PC-3 (cell line): ENCODE data around the gene USF2. TPM values are rescaled to one million over a fixed set of nuclear protein-coding genes. Genes with fewer than 3 reads are reported as not detected.

ENCODE experiments used
- ATAC-seq: fragments of 200-7000 bp; cut with Tn5 transposase; 2 replicates; pipeline ENCODE4 v1.9.1; 2020; ENCODE audit warnings: mild to moderate bottlenecking, moderate library complexity
- BruUV-seq: library from RNA; stranded (reverse); fragments of 400-500 nt; replicated peaks from 2 replicates; lab custom pipeline; 2021; lab: Mats Ljungman, UMichigan
- CTCF ChIA-PET: fragments of 300-600 bp; sonication (Branson Sonifier 250); formaldehyde crosslinking; loops from one replicate; lab custom pipeline; 2022; ENCODE audit warnings: antibody characterized with exemption; lab: Charles Lee
- POLR2A ChIA-PET: fragments of 300-600 bp; sonication (Branson Sonifier 250); formaldehyde crosslinking; loops from one replicate; lab custom pipeline; 2022; ENCODE audit warnings: antibody characterized with exemption; ENCODE audit not compliant: unreplicated experiment; lab: Charles Lee
- DNase-seq: peaks from one replicate; pipeline ENCODE4 v3.0.0-alpha.2; 2015
- H2AFZ ChIP-seq: fragments of 300-600 bp; sonication (generic); 2 replicates; pipeline ENCODE4 v1.6.0; 2016; ENCODE audit warnings: antibody characterized with exemption, low read length
- H3F3A ChIP-seq: fragments of 300-600 bp; sonication (generic); one replicate; pipeline ENCODE4 v1.6.0; 2017; ENCODE audit warnings: antibody characterized with exemption, low read length, control low read depth, mild to moderate bottlenecking; ENCODE audit not compliant: unreplicated experiment
- H3K27ac ChIP-seq: fragments of 300-600 bp; sonication (generic); 2 replicates; pipeline ENCODE4 v1.5.1; 2016; ENCODE audit warnings: mild to moderate bottlenecking, low read length
- H3K27me3 ChIP-seq: fragments of 300-600 bp; sonication (generic); 2 replicates; pipeline ENCODE4 v1.6.1; 2016; ENCODE audit warnings: low read length, mixed read lengths
- H3K36me3 ChIP-seq: fragments of 300-600 bp; sonication (generic); 2 replicates; pipeline ENCODE4 v1.6.1; 2016; ENCODE audit warnings: low read depth, mixed run types, low read length, mixed read lengths
- H3K4me1 ChIP-seq: fragments of 300-600 bp; sonication (generic); 2 replicates; pipeline ENCODE4 v1.5.1; 2016; ENCODE audit warnings: low read length; ENCODE audit not compliant: insufficient read depth
- H3K4me2 ChIP-seq: fragments of 300-600 bp; sonication (generic); 2 replicates; pipeline ENCODE4 v1.6.0; 2016; ENCODE audit warnings: low read length
- H3K4me3 ChIP-seq: fragments of 300-600 bp; sonication (generic); 2 replicates; pipeline ENCODE4 v1.5.1; 2016; ENCODE audit warnings: mild to moderate bottlenecking, low read length, mixed read lengths
- H3K79me2 ChIP-seq: fragments of 300-600 bp; sonication (generic); 2 replicates; pipeline ENCODE4 v1.6.1; 2017; ENCODE audit warnings: low read length, mixed read lengths
- H3K9ac ChIP-seq: fragments of 300-600 bp; sonication (generic); 2 replicates; pipeline ENCODE4 v1.6.0; 2016; ENCODE audit warnings: mild to moderate bottlenecking, low read length
- H3K9me2 ChIP-seq: fragments of 300-600 bp; sonication (generic); replicated peaks from 2 replicates; pipeline ENCODE4 v1.6.1; 2016; ENCODE audit warnings: mixed run types, low read length, mixed read lengths
- H3K9me3 ChIP-seq: fragments of 300-600 bp; sonication (generic); 2 replicates; pipeline ENCODE4 v1.6.1; 2016; ENCODE audit warnings: low read length, mixed read lengths
- H4K20me1 ChIP-seq: fragments of 300-600 bp; sonication (generic); 2 replicates; pipeline ENCODE4 v1.6.1; 2016; ENCODE audit warnings: low read length, mixed read lengths
- CTCF ChIP-seq: fragments of 300-600 bp; sonication (generic); conservative IDR thresholded peaks from 2 replicates; pipeline ENCODE4 v1.5.1; 2017; ENCODE audit warnings: antibody characterized with exemption, low read depth, mild to moderate bottlenecking, low read length
- EZH2 ChIP-seq: fragments of 300-600 bp; sonication (generic); IDR thresholded peaks from one replicate; pipeline ENCODE4 v1.6.1; 2017; ENCODE audit warnings: antibody characterized with exemption, mild to moderate bottlenecking, low read length; ENCODE audit not compliant: unreplicated experiment
- EZH2phosphoT487 ChIP-seq: fragments of 300-600 bp; sonication (generic); IDR thresholded peaks from 2 replicates; pipeline ENCODE4 v1.6.1; 2018; ENCODE audit warnings: mild to moderate bottlenecking, antibody characterized with exemption, low read length, borderline replicate concordance
- intact Hi-C: fragments of 100-400 bp; cut with micrococcal nuclease; formaldehyde crosslinking; loops from 2 replicates; pipeline ENCODE4 v1.9.0; 2023
- total RNA-seq: library from RNA; depleted of rRNA; stranded (reverse); fragments of >200 nt; gene quantifications from 2 replicates; pipeline ENCODE4 v1.2.3, GENCODE V29; 2014

USF2 gene
- total RNA-seq, 1 experiment from 2014 or later: 102 TPM

DNA sequence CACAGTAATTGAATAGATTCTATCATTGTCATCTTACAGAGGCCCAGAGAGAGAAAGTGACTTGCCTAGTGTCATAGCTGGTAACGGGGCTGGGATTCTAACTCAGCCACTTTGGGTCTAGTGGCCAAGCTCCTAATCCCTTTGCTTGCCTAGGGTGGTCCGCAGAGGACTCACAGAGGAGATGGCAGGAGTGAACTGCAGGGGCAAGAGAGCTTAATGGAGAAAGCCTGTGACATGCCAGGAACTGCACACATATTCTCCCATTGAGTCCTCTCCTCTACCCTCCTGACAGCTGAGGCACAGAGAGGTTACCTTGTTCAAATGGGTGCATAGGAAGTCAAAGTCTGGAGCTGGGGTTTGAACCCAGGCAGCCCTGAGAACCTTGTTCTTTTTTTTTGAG lies 17.3 kb upstream of the USF2 start:
- ChIA-PET CTCF (no interaction called here), POLR2A (no interaction called here)
- Histone ChIP-seq H3K9ac (no peak overlapping the region), H3K9me3 (no peaks in the 10 kb centered on the region), H3K27me3 (no peaks in the 10 kb centered on the region), H3K4me2 (no peak overlapping the region), H3K9me2 (no peaks in the 10 kb centered on the region), H3K4me3 (no peak overlapping the region), H3F3A (no peaks in the 10 kb centered on the region), H3K79me2 (peaks cover 28% of the 10 kb centered on the region), H3K27ac (no peak overlapping the region), H4K20me1 (no peaks in the 10 kb centered on the region; the same call in 1 of the 2 replicates), H3K36me3 (peaks cover 10% of the 10 kb centered on the region; the same call in 1 of the 2 replicates), H3K4me1 (peaks cover 14% of the 10 kb centered on the region), H2AFZ (no peak overlapping the region)
- DNase-seq (no peak), ATAC-seq (no peak)
- no peak for TF ChIP-seq CTCF
- no peak for TF ChIP-seq EZH2phosphoT487
- no peak for TF ChIP-seq EZH2
- no TSS peak for BruUV-seq
- intact Hi-C loops: no loop called here

GRCh38 chr19:35253316-35254286 lies 15.2 kb upstream of the USF2 start:
- no peak for TF ChIP-seq EZH2phosphoT487
- TF ChIP-seq EZH2: no peak
- no peak for TF ChIP-seq CTCF
- no peaks in the 10 kb centered on the region for H3F3A ChIP-seq
- no TSS peak for BruUV-seq
- H3K9ac ChIP-seq: no peak overlapping the region
- H2AFZ ChIP-seq: no peak overlapping the region
- DNase-seq: no peak
- peaks cover 5% of the 10 kb centered on the region for H3K4me1 ChIP-seq
- no peak overlapping the region for H3K27ac ChIP-seq
- no peaks in the 10 kb centered on the region for H3K9me2 ChIP-seq
- no peaks in the 10 kb centered on the region for H3K27me3 ChIP-seq
- no peak overlapping the region for H3K4me2 ChIP-seq
- H3K79me2 ChIP-seq: peaks cover 28% of the 10 kb centered on the region
- H3K36me3 ChIP-seq: peaks cover 10% of the 10 kb centered on the region; the same call in 1 of the 2 replicates
- intact Hi-C loops: no loop called here
- no peaks in the 10 kb centered on the region for H3K9me3 ChIP-seq
- ATAC-seq: no peak
- H4K20me1 ChIP-seq: no peaks in the 10 kb centered on the region; the same call in 1 of the 2 replicates
- ChIA-PET CTCF (no interaction called here), POLR2A (no interaction called here)
- H3K4me3 ChIP-seq: no peak overlapping the region
